Dedifferentiated amniotic fluid mesenchymal stem cell (primary cell): ENCODE measurements around the gene ALAS2.
"Not testable (repeated sequence)": the region's sequence is repeated elsewhere in the genome, so short reads cannot be mapped to it uniquely, and the experiment has no call there.

Source experiments
- DNase-seq: peaks from one replicate; pipeline ENCODE4 v3.0.0-alpha.2; 2016; ENCODE audit errors: extremely low spot score

ALAS2 gene

GRCh38 chrX:55006827-55007621 lies 23.8 kb downstream of the ALAS2 start:
- no peak for DNase-seq

- no peak for DNase-seq
Measured at GRCh38 chrX:55005256-55005655, 25.5 kb downstream of the ALAS2 start.

- DNase-seq: no peak
Measured at GRCh38 chrX:55004231-55004630, 26.5 kb downstream of the ALAS2 start.

GRCh38 chrX:54999717-55000598 lies 30.8 kb downstream of the ALAS2 start, which contains the start of gene APEX2:
APEX2 (plus strand) TSS chrX:55000363; CDS start chrX:55000423, 60 bp downstream.
- peak; percentile 87 for DNase-seq

- no peak for DNase-seq
Measured at GRCh38 chrX:54995621-54996020, 35.2 kb downstream of the ALAS2 start.

GRCh38 chrX:54994668-54995351 lies 36.0 kb downstream of the ALAS2 start:
- DNase-seq: no peak

GRCh38 chrX:54994099-54994498 lies 36.7 kb downstream of the ALAS2 start, which contains the start of gene PFKFB1:
PFKFB1 (minus strand) TSS chrX:54994188; CDS start chrX:54994007, 181 bp downstream.
- DNase-seq: no peak

- no peak for DNase-seq
Measured at GRCh38 chrX:54992911-54993622, 37.7 kb downstream of the ALAS2 start.

- no peak for DNase-seq
Measured at GRCh38 chrX:54991706-54992105, 39.1 kb downstream of the ALAS2 start.

- not testable (repeated sequence) for DNase-seq
Measured at GRCh38 chrX:54983306-54983705, 47.5 kb downstream of the ALAS2 start.

- no peak for DNase-seq
Measured at GRCh38 chrX:54980334-54980733, 50.4 kb downstream of the ALAS2 start.

- no peak for DNase-seq
Measured at GRCh38 chrX:54979432-54979831, 51.3 kb downstream of the ALAS2 start.

GRCh38 chrX:54978448-54978847 lies 52.3 kb downstream of the ALAS2 start:
- no peak for DNase-seq

- DNase-seq: no peak
Measured at GRCh38 chrX:54977387-54977786, 53.4 kb downstream of the ALAS2 start.

GRCh38 chrX:54964766-54965497 lies 65.8 kb downstream of the ALAS2 start:
- no peak for DNase-seq

GRCh38 chrX:54961750-54962149 lies 69.0 kb downstream of the ALAS2 start:
- no peak for DNase-seq
